ENCODE measurements around the gene COX7A1. TPM values are rescaled to one million over a fixed set of nuclear protein-coding genes. Genes with fewer than 3 reads are reported as not detected.
"Not testable (repeated sequence)": the region's sequence is repeated elsewhere in the genome, so short reads cannot be mapped to it uniquely, and the experiment has no call there.

The COX7A1 gene
- total RNA-seq, 1 donor from 2014 or later: 0.64 TPM

DNA sequence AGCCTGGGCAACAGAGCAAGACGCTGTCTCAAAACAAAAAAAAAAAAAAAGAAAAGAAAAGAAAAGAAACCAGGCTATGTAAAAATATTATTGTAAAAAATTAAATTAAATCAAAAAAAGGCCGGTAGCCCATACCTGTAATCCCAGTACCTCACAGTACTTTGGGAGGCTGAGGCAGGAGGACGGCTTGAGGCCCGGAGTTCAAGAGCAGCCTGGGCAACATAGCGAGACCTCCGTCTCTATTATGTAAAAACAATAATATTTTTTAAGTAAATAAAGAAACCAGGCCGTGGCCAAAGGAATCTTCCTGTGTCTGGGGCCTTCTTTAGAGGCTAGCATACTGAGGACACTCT is 13.2 kb downstream of the COX7A1 start:
- H3K4me3 Mint-ChIP-seq (ENCODE audit: unreplicated experiment): peak overlapping the region; percentile 98
- Histone ChIP-seq H3K4me1 (ENCODE audit: insufficient read depth, low read length) (peaks cover 15% of the 10 kb centered on the region), H3K27ac (ENCODE audit: low read depth, low read length) (peak overlapping the region; percentile 97), H4K20me1 (ENCODE audit: insufficient read depth, low read length) (peaks cover 22% of the 10 kb centered on the region), H3K4me3 (ENCODE audit: insufficient read depth, low read depth, low read length) (peak overlapping the region; percentile 90), H3K9ac (ENCODE audit: low read length) (peak overlapping the region; percentile 98), H3K27me3 (ENCODE audit: insufficient read depth, low read length) (no peaks in the 10 kb centered on the region), H3K36me3 (ENCODE audit: insufficient read depth, low read length) (peaks cover 8% of the 10 kb centered on the region), H3K79me2 (ENCODE audit: insufficient read depth, low read length) (peaks cover 32% of the 10 kb centered on the region), H3K4me2 (ENCODE audit: low read length) (peak overlapping the region; percentile 95), H2AFZ (ENCODE audit: low read depth, low read length) (peak overlapping the region; percentile 78), H3K9me3 (ENCODE audit: insufficient read depth, low read depth, low read length) (no peaks in the 10 kb centered on the region)
- peaks cover 3% of the 10 kb centered on the region for H3K9me3 Mint-ChIP-seq (ENCODE audit: unreplicated experiment)
- TF ChIP-seq CTCF (IDR thresholded peaks at IDR 0.05; ENCODE audit: insufficient read depth, low read depth, low read length) (no peak), EZH2 (IDR thresholded peaks at IDR 0.05; ENCODE audit: insufficient read depth, low read length) (no peak)
- peaks cover 6% of the 10 kb centered on the region for H3K4me1 Mint-ChIP-seq (ENCODE audit: low read depth, unreplicated experiment)
- FAIRE-seq: no peak
- peak overlapping the region; percentile 98 for H3K27ac Mint-ChIP-seq (ENCODE audit: unreplicated experiment)
- H3K27me3 Mint-ChIP-seq (ENCODE audit: low read depth, unreplicated experiment): no peaks in the 10 kb centered on the region
- peaks cover 13% of the 10 kb centered on the region for H3K36me3 Mint-ChIP-seq (ENCODE audit: low read depth, unreplicated experiment)
- DNase-seq (ENCODE audit: low read depth): no peak

DNA sequence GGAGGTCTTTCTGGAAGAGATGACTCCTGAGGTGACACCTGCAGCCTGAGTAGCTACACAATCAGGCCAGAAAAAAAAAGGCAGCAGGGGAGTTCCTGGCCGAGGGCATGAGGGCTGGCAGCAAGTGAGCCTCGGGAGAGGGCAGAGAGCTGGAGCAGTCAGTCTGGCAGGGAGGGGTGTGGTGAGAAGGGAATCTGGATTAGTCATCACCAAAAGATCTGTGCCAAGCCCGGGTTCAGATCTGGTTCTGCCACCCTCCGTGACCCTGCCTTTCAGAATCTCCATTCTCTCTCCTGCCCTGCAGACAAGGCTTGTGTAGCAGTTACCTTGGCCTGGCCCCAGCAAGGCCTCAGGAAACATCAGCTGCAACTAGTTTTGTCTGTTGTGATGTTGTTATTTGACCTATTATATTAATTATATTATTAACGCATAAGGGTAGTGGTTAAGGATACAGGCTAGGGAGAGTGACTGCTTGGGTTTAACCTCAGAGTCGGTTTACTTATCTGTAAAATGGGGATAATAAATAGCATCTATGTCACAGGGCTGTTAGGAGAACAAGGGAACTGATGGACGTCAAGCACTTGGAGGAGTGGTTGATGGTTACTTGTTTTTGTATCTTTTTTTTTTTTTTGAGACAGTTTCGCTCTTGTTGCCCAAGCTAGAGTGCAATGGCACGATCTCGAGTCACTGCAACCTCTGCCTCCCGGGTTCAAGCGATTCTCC is 15.1 kb downstream of the COX7A1 start:
- FAIRE-seq (no peak), DNase-seq (ENCODE audit: low read depth) (peak; percentile 53)
- Histone ChIP-seq H4K20me1 (ENCODE audit: insufficient read depth, low read length) (peaks cover 11% of the 10 kb centered on the region), H3K4me3 (ENCODE audit: insufficient read depth, low read depth, low read length) (no peak overlapping the region), H3K36me3 (ENCODE audit: insufficient read depth, low read length) (no peaks in the 10 kb centered on the region), H3K27me3 (ENCODE audit: insufficient read depth, low read length) (no peaks in the 10 kb centered on the region), H3K4me2 (ENCODE audit: low read length) (peak overlapping the region; percentile 26), H3K4me1 (ENCODE audit: insufficient read depth, low read length) (peaks cover 18% of the 10 kb centered on the region), H3K79me2 (ENCODE audit: insufficient read depth, low read length) (peaks cover 20% of the 10 kb centered on the region), H3K9me3 (ENCODE audit: insufficient read depth, low read depth, low read length) (no peaks in the 10 kb centered on the region), H3K27ac (ENCODE audit: low read depth, low read length) (no peak overlapping the region), H3K9ac (ENCODE audit: low read length) (no peak overlapping the region), H2AFZ (ENCODE audit: low read depth, low read length) (no peak overlapping the region)
- Mint-ChIP-seq H3K9me3 (ENCODE audit: unreplicated experiment) (peaks cover 3% of the 10 kb centered on the region), H3K4me3 (ENCODE audit: unreplicated experiment) (peak overlapping the region; percentile 8), H3K36me3 (ENCODE audit: low read depth, unreplicated experiment) (peaks cover 9% of the 10 kb centered on the region), H3K27me3 (ENCODE audit: low read depth, unreplicated experiment) (peaks cover 2% of the 10 kb centered on the region), H3K27ac (ENCODE audit: unreplicated experiment) (no peak overlapping the region), H3K4me1 (ENCODE audit: low read depth, unreplicated experiment) (peaks cover 6% of the 10 kb centered on the region)
- TF ChIP-seq CTCF (IDR thresholded peaks at IDR 0.05; ENCODE audit: insufficient read depth, low read depth, low read length) (no peak), EZH2 (IDR thresholded peaks at IDR 0.05; ENCODE audit: insufficient read depth, low read length) (no peak)

DNA sequence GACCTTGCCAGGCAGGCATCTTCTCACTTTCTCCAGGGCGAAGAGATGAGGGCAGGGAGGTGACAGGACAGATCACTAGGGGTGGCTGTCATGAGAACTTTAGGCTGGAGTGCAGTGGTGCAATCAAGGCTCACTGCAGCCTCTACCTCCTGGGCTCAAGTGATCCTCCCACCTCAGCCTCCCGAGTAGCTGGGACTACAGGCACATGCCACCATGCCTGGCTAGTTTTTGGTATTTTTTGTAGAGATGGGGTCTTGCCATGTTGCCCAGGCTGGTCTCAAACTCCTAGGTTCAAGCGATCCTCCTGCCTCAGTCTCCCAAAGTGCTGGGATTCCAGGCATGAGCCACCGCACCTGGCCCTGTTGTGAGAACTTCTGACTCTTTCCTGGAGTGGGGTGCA is 17.4 kb downstream of the COX7A1 start:
- not testable (repeated sequence) for H3K9me3 ChIP-seq (ENCODE audit: insufficient read depth, low read depth, low read length); H3K36me3 Mint-ChIP-seq (ENCODE audit: low read depth, unreplicated experiment); H3K27me3 ChIP-seq (ENCODE audit: insufficient read depth, low read length); H2AFZ ChIP-seq (ENCODE audit: low read depth, low read length); DNase-seq (ENCODE audit: low read depth); H3K4me3 Mint-ChIP-seq (ENCODE audit: unreplicated experiment); FAIRE-seq; H3K4me2 ChIP-seq (ENCODE audit: low read length); H4K20me1 ChIP-seq (ENCODE audit: insufficient read depth, low read length); H3K27ac Mint-ChIP-seq (ENCODE audit: unreplicated experiment); H3K4me3 ChIP-seq (ENCODE audit: insufficient read depth, low read depth, low read length); H3K27me3 Mint-ChIP-seq (ENCODE audit: low read depth, unreplicated experiment); H3K9me3 Mint-ChIP-seq (ENCODE audit: unreplicated experiment); H3K9ac ChIP-seq (ENCODE audit: low read length); H3K4me1 Mint-ChIP-seq (ENCODE audit: low read depth, unreplicated experiment); H3K36me3 ChIP-seq (ENCODE audit: insufficient read depth, low read length); H3K27ac ChIP-seq (ENCODE audit: low read depth, low read length); H3K79me2 ChIP-seq (ENCODE audit: insufficient read depth, low read length)
- peaks cover 11% of the 10 kb centered on the region for H3K4me1 ChIP-seq (ENCODE audit: insufficient read depth, low read length)

- not testable (repeated sequence) for H3K27me3 Mint-ChIP-seq (ENCODE audit: low read depth, unreplicated experiment)
These were observed 21.0 kb downstream of the COX7A1 start for GRCh38 chr19:36131221-36131620.

More at GRCh38 chr19:36131221-36131620, 21.0 kb downstream of the COX7A1 start:
- H3K36me3 Mint-ChIP-seq (ENCODE audit: low read depth, unreplicated experiment); H3K4me1 Mint-ChIP-seq (ENCODE audit: low read depth, unreplicated experiment); H3K27ac ChIP-seq (ENCODE audit: low read depth, low read length); H3K4me1 ChIP-seq (ENCODE audit: insufficient read depth, low read length); H3K27me3 ChIP-seq (ENCODE audit: insufficient read depth, low read length); H3K27ac Mint-ChIP-seq (ENCODE audit: unreplicated experiment); H3K79me2 ChIP-seq (ENCODE audit: insufficient read depth, low read length); H4K20me1 ChIP-seq (ENCODE audit: insufficient read depth, low read length); H3K4me3 ChIP-seq (ENCODE audit: insufficient read depth, low read depth, low read length); H3K4me2 ChIP-seq (ENCODE audit: low read length); FAIRE-seq; H3K9me3 ChIP-seq (ENCODE audit: insufficient read depth, low read depth, low read length); DNase-seq (ENCODE audit: low read depth); H3K9me3 Mint-ChIP-seq (ENCODE audit: unreplicated experiment); H3K9ac ChIP-seq (ENCODE audit: low read length); H3K36me3 ChIP-seq (ENCODE audit: insufficient read depth, low read length); H3K4me3 Mint-ChIP-seq (ENCODE audit: unreplicated experiment); H2AFZ ChIP-seq (ENCODE audit: low read depth, low read length): not testable (repeated sequence)
